Ecto neural progenitor cell (in vitro differentiated cells): ENCODE measurements around the gene GPC3.
"Not testable (repeated sequence)": the region's sequence is repeated elsewhere in the genome, so short reads cannot be mapped to it uniquely, and the experiment has no call there.

Experiments
- DNase-seq: peaks from one replicate; pipeline ENCODE4 v3.0.0-alpha.2; 2018; ENCODE audit warnings: low spot score

Gene GPC3

DNA sequence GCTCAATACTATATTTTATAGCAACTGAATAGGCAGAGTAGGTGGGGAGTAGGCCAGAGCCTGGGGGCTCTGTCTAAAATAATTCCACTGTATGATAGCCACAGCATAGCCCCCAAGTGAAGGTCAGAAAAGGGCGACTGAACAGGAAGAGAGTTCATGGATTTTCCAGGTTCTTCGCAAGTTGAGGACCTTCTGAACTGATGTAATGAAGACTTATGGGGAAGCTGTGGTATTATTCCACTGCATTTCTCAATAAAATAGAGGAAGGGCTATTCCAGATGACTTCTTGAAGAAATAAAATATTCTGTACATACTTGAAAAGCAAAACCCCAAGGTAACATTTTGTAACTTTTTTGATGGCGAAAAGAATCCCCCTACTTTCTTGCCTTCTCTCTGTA, 338.7 kb downstream of the GPC3 start:
- DNase-seq: no peak

DNA sequence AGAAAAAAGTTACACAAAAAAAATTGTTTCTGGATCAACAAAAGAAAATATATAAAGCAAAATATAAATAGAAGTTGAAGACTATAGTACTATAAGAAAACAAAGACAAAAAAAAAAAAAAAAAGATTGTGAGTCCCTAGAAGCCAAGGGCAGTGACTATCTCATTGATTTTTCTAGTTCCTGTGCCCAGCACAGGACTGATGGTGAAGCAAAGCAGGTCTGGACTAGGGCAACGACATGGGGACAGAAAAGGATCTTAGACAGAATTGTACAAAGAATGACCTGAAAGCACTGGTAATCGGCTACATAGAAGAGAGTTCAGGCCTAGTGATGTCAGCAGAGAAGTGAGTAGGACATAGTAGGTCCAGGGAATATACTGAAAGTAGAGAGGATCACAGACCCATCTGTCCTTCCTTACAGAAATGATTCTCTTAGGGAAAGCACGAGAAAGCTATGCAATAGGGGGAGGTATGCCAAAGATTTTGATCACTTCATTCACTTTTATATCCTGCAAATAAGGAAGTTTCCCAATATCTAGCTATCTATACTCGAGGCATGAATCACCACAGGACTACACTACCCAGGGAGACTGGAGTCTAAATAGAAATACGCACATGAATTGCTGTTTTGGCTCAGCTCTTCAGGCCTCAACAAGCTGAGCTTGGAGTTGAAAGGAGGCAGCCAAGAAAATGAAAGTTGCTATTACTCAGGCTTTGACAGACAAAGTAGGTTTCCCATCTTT, 339.2 kb downstream of the GPC3 start:
- DNase-seq: no peak

DNA sequence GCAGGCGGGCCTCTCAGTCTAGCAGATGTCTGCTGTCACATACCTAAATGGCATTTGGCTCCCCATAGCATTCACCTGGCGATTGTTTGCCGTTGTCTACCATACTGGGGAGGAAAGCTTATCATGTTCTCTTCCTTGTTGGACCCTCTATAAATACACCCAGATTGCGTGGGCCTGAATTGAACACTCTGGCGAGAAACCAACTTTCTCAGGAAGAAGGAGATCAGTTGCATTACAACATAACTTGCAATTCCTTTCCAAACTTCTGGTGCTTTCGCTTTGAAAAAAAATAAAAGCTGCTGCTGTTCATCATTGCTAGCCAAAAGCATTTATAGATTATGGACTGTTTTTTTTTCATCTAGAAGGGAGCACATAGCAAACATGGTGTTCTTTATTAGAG, 340.1 kb downstream of the GPC3 start:
- DNase-seq: no peak

DNA sequence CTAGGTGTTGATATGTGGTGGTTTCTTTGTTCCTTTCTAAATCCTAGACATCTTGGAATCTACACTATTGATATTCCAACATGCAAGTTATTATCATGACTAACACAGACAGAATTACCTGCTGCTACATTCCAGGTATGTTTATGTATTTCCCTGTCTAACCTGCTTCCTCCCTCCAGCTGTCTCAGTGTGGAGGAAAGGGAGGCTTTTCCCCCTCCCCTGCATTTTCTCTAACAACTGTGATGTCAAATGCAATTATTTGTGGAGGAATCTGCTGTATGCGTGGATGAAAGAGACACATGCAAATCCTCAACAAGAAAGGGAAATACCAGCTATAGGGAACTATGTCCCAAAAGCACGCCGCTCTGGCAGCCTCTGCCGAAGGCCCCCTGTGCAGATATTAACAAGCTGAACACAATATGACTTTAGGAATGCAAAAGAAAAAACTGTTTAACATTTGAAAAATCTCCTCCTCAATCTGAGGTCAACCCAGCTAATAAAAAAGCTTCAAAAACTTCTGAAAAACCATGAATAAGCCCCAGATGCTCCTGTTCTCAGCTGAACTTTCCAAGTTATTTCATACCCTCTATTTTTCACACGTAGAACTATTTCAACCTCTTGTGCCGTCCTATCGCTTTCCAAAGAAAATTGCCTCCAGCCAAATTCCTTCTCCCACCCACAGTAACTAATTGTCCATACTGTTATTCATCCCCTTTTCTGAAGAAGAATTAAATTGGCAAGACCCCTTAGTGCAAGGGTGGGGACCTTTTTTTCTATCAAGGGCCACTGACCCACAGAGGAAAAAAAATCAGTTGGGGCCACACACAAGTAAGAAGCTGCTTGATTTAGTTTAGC, 345.0 kb downstream of the GPC3 start:
- DNase-seq: no peak

DNA sequence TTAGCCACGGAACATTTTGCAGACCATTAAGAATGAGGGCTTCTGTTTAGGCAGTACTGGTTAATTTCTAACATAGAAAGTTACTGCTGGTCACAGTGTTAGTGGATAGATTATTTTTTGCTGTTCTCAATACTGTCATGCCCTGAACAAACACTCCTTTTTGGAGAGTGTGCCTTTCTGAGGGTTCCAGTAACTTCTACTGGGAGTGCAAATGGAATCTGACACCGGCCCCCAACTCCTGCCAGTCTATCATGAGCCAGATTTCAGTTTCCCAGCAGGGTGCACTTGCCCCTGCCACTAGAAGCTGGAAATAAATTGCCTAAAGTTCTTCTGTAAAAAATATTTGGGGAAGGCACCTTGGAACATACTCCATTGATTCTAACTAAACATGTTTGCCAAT, 345.7 kb downstream of the GPC3 start:
- no peak for DNase-seq

DNA sequence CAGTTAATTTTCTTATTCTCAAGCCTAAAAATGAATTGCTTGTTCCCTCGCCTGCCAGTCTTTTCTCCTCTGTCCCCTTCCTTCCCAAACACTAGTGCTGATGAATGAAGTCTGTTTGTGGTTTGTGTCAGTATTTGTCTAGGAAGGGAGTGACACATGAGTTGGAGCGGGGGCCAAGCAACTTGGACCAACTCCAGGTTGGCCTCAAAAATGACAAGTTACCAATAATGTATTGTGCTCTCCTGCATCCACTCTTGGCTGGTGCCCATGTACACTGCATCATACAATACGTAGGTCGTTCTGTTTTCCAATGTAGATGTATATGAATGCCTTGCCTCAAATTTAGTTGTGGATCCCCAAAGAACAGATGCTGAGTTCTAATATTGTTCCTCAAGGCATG, 347.1 kb downstream of the GPC3 start:
- no peak for DNase-seq

DNA sequence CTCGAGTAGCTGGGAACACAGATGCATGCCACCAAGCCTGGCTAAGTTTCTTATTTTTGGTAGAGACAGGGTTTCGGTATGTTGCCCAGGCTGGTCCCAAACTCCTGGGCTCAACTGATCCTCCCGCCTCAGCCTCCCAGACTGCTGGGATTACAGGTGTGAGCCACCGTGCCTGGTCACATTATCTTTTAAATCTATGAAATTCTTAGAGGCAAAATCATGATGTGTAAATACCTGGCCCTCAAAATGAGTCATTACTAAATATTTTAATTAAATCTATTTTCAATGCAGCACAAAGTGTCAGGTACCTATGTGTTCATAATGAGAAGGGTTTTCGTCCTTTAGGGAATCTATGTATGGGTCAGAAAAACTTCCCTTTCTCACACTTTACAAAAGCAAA, 347.6 kb downstream of the GPC3 start:
- no peak for DNase-seq

DNA sequence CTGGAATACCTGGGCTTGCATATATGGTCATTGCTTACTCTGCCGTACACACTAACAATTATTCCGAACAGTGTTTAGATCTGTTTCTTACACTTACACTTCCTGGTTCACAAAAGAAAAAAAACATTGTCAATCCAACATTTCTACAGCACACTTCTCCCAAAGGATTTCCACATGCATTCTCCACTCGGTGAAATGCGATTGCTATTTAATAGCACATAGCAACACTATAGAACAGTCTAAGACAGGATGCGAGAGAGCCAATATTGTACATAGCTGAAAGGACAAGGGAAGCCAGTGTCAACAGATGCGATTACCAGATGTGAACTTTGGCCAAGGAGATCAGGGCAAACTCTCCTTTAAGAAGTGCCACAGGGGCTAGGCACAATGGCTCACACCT, 349.4 kb downstream of the GPC3 start:
- DNase-seq: no peak

DNA sequence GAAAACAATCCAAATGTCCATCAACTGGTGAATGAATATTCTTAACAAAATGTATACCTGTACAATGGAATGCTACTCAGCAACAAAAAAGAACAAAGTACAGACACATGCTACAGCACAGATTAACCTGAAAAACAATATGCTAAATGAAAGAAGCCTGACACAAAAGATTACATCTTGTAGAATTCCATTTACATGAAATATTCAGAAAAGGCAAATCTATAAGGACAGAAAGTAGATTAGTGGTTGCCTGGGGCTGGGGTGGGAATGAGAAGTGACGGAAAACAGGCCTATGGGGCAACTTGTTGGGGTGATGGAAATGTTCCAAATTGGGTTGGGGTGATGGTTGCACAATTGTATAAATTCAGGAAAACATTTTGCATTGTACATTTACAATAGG, 351.0 kb downstream of the GPC3 start:
- DNase-seq: no peak

DNA sequence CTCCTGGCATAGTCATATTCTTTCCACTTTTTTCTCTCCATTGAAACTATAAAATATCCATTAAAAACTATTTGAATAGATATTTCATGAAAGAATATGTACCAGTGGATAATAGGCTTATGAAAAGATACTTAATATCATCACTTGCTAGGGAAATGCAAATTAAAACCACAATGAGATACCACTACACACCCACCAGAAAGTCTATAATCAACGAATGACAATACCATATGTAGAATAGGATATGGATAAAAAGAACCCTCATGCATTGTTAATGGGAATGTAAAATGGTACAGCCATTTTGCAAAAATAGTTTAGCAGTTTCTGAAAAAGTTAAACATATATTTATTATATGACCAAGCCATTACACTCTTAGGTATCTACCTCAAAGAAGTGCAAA, 351.4 kb downstream of the GPC3 start:
- DNase-seq: no peak

DNA sequence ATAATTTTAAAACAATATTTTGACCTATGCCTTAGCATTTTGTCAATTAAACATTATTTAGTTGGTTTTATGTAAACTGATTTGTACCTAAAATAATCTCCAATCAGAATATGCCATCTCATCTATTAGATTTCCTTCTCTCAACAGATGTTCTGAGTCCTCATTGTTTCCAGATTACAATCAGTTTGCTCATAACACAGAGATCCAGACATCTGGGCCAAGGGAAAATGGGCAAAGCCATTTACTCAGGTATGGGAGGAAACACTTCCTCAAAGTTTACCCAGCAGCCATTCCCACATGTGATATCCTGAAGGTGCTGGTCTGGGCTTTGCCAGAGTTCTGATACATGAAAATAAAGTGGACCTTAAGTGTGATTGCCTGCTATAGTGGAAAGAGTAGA, 352.2 kb downstream of the GPC3 start:
- DNase-seq: no peak

DNA sequence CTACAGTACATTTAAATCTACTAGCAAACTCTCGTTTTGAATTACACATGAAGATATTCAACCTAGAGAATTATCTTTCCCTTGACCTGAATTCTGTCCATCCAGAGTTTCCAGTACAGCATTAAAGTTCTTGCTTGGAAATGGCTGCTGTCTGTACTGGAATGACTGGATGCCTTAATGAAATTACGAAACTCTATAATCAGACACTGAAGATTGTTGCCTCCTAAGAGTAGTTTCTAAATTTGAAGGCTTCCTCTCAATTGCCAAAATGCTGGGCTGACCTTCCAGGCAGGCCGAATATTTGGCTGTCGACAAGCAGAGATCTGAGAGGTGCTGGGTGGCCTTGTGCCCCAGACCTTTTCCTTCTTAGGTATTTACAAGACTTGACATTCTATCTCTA, 355.0 kb downstream of the GPC3 start:
- no peak for DNase-seq

DNA sequence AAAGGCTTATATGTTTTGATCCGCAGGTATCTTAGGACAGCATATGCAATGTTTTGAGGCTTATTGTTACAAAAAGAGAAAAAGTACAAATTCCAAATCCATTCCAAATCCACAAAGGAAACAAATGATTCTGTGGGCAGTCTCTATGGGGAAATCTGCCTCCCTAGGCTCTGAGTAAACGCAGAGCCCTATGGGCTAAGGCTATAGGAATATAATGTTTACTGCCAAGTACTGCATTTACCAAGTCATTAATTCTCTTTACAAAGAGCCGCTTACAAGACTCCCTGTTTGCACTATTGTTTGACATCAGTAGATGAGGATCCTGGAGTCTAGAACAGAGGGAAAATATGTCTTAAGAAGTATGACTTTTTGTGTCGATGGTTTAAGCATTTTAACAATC, 357.7 kb downstream of the GPC3 start:
- no peak for DNase-seq

DNA sequence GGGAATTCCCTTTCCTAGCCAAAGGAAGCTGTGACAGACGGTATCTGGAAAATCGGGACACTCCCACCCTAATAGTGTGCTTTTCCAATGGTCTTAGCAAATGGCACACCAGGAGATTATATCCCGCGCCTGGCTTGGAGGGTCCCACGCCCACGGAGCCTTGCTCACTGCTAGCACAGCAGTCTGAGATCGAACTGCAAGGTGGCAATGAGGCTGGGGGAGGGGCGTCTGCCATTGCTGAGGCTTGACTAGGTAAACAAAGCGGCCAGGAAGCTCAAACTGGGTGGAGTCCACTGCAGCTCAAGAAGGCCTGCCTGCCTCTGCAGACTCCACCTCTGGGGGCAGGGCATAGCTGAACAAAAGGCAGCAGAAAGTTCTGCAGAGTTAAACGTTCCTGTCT, 364.0 kb downstream of the GPC3 start:
- DNase-seq: not testable (repeated sequence)

DNA sequence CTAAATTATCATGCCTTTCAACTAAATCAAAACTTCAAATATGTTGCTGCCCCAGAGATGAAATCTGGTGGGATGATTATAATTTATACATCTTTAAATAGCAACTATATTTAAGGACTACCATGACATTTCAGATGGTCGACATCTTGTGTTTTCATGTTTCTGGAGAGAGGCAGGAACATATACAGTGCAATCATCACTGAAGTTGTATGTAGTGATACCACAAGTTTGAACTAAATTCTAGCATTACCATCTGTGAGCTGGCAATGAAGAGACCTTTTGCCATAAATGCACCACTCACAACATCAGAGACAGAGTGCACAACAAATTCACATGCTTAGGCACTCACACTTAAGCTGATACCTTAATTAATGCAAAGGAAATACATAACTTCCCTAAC, 373.7 kb downstream of the GPC3 start:
- no peak for DNase-seq

DNA sequence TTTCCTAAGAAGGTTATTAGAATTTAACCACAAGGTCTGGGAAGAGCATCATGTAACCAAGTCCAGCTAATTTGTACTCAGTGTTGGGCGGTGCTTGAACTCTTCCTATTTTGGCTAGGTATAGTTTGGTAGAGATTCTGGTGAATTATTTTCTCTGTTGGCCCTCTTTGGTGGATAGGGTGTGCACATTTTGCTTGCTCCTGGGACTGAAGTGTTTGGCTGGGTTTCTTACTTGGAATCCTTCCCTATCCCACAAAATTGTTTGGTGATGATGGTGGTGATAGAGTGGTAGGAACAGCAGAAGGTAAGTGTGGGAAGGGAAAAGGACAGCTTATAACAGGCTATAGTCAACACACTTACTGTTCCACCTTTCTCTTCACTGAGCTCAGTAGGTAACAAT, 375.3 kb downstream of the GPC3 start:
- DNase-seq: no peak

DNA sequence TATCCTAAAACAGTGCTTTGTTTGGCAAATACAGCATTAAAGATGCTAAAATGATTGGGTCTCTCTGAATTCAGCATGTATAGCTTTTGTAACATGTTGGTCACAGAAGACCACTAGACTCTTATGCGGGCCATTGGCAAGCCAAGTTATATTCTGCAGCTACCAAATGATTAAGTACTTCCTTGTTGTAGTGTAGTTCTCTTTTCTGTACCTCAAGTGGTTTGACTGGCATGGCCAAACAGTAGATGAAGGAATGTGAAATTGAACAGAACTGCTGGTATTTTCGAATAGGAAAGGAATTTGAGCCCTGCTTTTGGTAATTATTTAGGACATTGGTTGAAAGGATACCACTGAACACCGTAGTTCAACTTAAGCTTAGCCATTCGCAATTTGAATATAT, 376.2 kb downstream of the GPC3 start:
- no peak for DNase-seq

DNA sequence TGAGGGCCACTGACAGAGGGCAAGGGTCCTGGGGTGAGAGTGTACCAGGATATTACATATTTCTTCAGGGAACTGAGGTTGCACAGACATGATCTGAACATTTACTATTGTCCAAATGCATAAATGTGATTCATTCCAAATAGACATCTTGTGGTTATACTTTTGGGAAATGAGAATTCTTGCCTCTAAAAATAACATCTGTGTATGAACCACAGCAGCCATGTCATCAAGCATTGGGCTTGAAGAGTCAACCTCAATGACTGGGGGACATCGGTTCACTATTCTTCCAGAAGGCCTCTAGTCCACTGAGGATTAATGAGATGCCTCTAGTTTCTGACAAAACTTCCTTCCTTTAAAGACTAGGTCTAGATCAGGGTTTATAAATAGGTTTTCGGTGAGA, 377.0 kb downstream of the GPC3 start:
- DNase-seq: no peak

DNA sequence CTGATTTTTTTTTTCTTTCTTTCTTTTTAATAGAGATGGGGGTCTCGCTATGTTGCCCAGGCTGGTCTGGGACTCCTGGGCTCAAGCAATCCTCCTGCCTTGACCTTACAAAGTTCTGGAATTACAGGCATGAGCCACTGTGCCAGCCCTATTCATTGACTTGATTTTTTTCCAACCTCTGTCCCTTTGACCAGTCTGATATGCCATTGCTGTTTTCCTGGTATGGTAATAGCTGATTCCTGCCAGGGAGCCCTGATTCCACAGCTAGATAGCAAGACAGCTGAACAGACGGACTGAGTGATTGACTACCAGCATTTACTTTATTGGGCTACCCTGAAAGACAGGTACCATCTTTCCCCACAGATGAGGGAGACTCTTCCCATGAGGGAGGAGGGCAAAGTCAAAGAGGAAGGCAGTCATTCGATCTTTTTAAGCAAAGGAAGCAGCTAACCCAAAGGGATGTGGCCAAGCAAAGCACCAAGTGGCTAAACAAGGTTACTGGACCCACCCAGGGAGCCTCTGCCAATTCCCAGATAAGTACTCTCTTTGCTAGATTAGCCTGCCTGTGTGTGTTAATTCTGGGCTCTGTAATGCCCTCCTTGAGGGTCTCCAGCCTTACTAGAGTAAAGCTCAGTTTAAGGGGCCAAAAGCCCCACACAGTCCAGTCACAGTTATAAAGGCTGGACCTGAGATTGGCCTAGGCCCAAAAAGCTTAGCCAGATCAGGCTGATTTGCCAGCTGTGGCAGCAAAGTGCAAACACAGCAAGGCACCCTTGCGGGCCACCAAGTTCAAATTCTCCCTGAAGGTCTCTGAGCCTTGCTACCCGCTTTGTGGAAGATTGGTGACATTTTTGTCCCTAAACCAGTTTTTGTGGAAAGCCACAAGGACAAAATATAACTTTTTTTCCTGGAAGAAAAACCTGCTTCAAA, 377.7 kb downstream of the GPC3 start:
- DNase-seq: no peak

DNA sequence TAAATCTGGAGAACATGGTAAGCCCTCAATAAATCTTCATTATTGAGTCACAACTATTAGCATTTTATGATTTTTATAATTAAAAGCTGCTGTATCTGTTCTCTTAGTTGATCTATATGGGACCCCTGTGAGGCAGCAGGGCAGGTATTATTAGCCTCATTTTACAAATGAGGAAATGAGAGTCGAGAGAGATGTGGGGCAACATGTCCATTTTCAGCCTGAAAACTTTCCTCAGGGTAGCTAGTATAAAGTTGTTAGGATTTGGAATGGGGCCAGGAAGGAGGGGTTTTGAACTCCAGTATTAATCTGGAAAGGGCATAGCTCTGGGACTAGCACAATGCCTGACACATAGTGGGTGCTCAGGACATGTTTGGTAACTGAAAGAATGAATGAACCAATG, 378.4 kb downstream of the GPC3 start:
- DNase-seq: no peak

DNA sequence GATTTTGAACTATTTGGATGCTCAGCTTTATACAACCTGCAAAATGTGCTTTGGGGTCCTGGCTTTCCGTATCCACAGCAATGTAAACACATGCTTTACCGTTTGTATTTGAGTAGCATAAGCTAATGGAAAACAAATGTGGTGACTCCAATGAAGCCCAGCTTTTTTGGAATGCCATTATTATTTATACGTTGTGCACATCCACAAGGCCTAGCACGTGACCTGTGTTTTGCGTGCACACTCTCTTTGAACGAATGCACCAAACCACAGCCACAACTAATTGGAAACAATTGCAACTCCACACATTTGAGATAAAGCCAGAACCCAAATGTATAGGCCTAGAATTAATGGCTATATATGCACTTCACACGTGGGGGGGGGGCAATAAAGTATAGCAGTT, 380.6 kb downstream of the GPC3 start:
- no peak for DNase-seq

DNA sequence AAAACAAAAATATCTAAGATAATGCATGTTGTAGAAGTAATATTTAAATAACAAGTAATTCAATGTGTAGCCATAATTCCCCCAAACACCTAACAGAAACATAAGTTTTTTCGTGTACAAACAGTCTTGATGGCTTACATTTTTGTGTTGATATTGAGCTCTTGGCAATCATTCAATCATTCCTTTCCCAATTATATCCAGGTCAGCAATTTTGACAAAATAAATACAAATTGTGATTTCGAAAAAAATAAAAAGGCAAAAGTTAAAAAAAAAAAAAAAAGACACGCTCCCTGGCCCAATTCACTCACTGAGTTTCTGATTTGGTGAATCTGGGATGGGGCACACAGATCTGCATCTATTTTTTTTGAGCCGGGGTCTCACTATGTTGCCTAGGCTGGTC, 382.5 kb downstream of the GPC3 start:
- DNase-seq: no peak

DNA sequence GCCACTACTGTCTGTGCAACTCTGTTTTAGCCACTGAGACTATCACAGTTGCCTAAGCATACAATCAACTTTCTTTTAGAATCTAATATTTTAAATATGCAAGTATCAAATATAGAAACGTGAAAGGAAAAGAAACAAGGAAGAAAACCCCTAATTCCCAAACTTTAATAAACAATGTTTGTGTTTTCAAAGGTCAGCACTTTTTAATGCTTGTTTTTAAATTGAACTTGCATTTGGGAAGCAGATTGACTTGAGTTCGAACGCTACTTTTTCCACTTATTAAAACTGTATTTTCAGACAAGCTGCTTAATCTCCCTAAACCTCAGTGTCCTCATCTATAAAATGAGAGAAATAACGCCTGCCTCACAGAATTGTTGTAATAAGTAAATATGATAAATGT, 384.3 kb downstream of the GPC3 start:
- DNase-seq: no peak
